ENCODE results near the gene VSIG2.

GRCh38 chr11:124762624-124763155, 10.6 kb upstream of the VSIG2 start:
- TF ChIP-seq, protein P1, sequence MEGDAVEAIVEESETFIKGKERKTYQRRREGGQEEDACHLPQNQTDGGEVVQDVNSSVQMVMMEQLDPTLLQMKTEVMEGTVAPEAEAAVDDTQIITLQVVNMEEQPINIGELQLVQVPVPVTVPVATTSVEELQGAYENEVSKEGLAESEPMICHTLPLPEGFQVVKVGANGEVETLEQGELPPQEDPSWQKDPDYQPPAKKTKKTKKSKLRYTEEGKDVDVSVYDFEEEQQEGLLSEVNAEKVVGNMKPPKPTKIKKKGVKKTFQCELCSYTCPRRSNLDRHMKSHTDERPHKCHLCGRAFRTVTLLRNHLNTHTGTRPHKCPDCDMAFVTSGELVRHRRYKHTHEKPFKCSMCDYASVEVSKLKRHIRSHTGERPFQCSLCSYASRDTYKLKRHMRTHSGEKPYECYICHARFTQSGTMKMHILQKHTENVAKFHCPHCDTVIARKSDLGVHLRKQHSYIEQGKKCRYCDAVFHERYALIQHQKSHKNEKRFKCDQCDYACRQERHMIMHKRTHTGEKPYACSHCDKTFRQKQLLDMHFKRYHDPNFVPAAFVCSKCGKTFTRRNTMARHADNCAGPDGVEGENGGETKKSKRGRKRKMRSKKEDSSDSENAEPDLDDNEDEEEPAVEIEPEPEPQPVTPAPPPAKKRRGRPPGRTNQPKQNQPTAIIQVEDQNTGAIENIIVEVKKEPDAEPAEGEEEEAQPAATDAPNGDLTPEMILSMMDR (IDR thresholded peaks at IDR 0.05; ENCODE audit: borderline replicate concordance, extremely low read depth, low read length, poor library complexity, severe bottlenecking): no peak
- no peak for TF ChIP-seq EZH2 (IDR thresholded peaks at IDR 0.05; ENCODE audit: borderline replicate concordance, low read depth, low read length, severe bottlenecking)

Measured in DND-41 (cell line).